GM21528 (cell line): Measurements from ENCODE around the gene INO80C.
"Not testable (repeated sequence)": the region's sequence is repeated elsewhere in the genome, so short reads cannot be mapped to it uniquely, and the experiment has no call there.

Experiments
- ATAC-seq: cut with Tn5 transposase; IDR thresholded peaks from one replicate; pipeline ENCODE4 v1.9.1; 2021; ENCODE audit warnings: mild to moderate bottlenecking, moderate library complexity; ENCODE audit not compliant: unreplicated experiment, low FRiP score

The INO80C gene

DNA sequence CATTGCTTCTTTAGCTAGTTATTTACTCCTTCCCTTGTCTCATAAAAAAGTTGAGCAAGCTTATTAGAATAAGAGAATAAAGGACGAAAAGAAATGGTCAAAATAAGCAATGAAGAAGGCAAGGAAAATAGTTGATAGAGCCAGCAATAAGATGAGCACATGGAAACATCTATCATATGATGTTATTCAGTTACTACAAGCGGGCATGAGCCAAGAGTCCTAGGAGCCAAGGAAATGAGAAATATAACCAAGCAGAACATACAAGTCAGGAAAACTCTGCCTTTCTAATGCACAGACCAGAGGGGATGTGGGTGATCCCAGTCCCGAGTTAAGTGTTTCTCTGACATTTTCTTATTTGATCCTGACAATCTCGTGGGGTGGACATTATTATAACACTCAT is 33.9 kb downstream of the INO80C start:
- no peak for ATAC-seq

DNA sequence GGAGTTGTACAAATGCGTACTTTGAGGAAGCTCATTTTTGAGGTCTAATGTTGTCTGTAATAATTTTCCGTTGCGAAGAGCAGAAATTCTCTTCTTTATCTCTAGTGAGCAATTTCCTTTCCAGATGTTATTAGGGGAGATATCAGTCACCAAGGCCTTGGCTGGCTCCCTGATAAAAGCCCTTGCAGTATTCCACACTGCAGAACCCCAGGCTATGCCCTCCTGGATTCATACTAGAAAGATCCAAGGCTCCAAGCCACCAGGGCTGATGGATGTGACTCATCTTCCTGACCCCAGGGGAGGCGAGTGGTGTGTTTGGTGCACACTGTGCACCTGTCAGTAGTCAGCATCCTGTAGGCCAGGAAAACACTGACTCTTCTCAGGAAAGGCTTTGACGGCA is 34.7 kb downstream of the INO80C start:
- no peak for ATAC-seq

DNA sequence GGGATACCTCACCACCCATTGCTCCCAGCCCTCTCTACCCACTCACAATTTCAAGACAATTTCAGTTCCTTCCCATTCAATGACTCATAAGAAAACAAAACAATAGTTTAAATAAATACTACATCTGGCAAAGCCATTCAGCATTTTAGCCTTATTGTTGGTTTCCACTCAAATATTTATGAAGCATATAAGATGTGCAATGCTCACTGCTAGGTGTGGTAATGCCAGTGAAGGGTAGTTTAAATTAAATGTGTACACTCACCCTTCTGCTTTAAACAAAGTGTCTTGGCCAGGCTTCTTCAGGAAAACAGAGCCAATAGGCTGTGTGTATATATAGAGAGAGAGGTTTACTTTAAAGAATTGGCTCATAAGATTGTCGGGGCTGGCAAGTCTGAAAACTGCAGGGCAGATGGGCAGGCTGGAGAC is 37.0 kb downstream of the INO80C start:
- no peak for ATAC-seq

DNA sequence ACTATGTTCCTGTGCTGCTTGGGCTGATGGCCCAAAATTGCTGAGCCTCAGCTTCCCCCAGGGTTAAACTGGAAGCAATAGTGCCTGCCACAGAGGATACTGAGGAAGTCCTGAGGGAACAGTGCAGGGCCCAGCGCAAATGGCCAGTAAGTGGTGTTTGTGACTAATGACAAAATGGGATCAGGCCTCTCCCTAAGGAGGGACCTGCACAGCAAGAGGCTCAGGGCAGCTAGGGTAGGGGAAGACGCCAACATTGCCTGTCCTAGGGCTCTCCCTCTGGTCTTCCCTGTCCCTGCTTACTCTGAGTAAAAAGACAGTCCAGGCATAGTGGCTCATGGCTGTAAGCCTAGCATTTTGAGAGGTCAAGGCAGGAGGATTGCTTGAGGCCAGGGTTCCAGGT is 37.8 kb downstream of the INO80C start:
- no peak for ATAC-seq

DNA sequence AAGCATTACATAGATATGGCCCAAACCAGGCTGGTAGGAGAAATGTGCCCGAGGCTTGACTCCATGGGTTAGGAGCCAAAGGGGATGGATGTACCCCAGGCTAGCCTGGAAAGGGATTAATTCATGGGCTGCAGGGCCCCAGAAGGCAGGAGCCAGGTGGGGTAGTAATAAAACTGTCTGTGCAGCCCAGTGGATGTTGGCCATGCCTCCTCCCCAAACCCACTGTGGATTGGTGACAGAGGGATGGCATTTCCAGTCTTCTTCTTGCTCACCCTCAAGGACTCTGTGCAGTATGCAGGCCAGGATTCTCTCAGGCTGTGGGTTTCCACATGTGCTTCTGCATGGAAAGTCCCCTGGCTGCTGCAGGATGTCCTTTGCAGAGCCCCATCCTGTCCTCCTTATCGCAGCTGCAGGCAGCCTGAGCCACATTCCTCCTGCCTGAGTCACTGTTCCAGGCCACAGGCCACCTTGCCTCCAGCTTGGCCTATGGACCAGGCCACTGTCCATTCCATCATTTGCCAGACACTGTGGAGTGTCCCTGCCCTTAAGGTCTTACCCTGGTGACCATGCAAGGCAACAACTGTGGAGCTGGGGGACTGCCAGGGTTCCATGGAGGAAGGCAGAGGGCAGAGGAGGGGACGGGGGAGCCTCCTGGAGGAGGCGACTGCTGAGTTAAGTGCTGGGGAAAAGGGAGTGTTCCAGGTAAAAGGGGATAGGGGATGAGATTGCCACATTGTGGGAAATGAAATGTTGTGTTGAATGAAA is 38.9 kb downstream of the INO80C start:
- no peak for ATAC-seq

DNA sequence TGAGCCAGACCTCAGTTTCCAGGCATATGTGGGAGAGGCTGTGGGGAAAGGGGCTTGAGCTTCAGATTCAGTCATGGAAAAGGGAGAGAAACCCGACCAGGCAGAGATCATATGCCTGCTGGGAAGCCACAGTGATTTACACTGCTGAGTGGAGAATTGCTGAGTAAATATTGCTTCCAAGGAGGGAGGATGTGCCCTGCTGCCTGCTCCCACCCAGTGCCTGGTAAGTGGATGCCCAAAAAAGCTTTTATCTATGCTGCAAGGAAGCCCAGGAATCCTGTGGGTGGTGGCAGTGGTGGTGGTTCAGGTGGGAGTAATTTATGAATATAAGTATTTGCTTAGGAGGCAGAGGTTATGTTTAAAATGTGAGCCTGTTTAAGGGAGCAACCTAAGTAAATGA is 39.5 kb downstream of the INO80C start:
- ATAC-seq: no peak

DNA sequence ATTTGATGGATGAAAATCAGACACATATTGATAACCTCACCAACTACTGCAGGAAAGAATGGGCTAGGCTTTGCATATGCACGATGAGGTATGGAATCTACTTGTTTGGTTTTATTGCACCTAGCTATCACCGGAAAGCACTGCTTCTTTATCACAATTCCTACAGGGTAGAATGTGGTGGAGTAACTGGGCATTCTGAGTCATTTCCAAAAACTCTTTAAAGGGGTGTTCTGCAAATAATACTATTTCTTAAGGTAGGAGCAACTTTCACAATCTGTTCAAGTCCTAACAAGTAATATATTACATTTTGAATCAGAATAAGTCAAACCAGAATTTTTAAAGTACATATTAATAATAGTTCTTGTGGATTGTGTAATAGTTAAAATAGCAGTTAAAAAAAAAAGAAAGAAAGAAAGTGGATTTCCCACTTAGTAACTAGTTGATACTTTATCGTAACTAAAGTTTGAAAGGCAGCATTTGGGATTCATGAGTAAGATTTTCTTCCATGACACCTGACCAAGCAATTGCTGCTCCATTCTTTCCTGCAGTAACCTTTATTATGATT is 40.5 kb downstream of the INO80C start:
- no peak for ATAC-seq

DNA sequence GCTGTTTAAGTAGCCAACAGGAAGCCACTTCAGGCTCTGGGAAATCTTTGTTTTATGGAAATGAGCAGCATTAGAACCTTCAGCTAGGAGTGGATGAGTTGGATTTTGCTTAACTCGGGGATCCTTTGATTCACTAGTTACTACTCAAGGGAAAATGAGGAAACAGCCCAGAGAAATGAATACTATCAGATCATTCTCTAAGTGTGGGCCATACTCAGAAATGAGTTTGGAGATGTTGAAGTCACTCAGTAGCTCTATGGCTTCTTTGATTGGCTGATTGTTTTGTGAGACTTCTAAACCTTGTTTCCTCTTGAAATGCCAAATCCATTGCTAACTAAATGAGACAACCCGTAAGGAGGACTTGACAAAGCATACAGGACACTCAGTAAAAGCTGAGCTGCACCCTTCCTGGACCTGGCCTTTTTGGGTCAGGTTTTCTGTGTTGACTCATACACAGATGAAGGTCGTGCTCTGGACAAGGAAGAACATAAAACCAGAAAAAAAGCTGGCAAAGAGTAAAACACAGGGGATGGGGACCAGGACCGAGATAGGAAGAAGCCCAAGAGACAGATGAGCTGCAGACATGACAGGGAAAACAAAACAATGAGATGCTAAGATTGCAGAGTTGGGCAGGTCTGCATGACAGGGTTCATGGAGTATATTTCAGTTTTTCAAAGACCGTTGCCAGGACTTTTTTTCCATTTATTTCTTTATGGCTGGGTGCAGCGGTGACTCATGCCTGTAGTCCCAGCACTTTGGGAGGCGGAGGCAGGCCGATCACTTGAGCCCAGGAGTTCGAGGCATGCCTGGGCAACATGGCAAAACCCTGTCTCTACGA is 41.6 kb downstream of the INO80C start:
- ATAC-seq: no peak

DNA sequence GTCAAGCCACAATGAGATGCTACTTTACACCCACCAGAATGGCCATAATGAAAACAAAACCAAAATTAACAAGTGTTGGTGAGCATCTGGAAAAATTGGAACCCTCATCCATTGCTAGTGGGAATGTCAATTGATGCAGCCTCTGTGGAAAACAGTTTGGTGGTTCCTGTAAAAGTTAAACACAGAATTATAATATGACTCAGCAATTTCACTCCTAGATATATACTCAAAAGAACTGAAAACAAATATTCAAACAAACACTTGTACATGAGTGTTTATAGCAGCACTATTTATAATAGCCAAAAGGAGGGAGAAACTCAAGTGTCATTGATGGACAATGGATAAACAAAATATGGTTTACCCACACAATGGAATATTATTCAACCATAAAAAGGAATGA is 43.0 kb downstream of the INO80C start:
- no peak for ATAC-seq

DNA sequence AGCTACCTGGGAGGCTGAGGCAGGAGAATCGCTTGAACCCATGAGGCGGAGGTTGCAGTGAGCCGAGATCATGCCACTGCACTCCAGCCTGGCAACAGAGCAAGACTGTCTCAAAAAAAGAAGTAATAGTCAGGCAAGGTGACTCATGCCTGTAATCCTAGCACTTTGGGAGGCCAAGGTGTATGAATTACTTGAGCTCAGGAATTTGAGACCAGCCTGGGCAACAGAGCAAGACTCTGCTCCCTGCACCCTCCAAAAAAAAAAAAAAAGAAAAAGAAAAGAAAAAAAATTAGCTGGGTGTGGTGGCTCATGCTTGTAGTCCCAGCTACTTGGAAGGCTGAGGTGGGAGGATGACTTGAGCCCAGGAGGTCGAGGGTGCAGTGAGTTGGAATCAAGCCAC is 44.7 kb downstream of the INO80C start:
- not testable (repeated sequence) for ATAC-seq

DNA sequence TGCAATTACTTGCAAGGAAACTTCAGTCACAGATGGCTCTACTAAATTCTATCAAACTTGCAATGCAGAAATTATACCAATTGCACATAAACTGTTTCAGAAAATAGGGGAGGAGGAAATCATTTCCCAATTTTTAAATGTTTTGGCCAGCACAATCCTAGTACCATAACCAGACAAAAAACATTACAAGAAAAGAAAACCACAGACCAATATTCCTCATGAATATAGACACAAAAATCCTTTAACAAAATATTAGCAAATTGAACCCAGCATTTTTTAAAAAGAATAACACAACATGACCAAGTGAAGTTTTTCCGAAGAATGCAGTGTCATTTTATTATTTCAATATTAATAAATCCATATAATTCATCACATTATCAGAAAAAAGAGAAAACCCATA is 45.8 kb downstream of the INO80C start:
- no peak for ATAC-seq

DNA sequence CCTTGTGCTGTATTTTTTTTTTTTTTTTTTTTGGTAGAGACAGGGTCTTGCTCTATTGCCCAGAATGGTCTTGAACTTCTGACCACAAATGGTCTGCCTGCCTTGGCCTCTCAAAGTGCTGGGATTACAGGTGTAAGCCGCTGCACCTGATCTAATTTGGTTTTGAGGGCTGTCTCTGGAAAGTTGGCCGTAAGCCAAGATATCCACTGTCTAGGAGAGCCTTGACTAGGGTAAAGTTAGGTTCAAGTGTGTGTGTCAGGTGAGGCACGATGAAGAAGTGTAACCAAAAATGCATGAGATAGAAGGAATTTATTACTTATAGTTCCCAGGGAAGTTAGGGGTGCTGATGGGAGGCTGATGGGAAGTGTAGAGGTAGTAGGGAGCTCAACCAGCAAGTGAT is 46.7 kb downstream of the INO80C start:
- no peak for ATAC-seq

DNA sequence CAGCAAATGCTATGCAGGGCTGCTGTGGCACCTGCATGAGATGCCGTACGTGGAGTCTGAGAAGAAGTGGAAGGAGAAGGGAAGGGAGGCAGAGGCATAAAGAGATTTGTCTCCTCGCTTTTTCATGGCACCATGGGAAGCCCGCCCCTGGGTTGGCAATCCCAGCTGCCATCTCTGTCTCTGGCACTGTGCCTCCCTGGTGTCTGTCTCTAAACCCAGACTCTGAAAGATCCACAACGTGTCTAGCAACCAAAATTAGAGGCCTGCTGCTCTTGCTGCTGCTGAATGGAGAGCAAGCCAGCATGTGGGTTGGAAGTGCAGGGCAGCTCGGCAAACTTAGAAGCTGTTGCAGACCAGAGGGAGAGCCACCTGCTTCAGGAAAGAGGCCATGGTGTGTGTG is 53.1 kb downstream of the INO80C start:
- ATAC-seq: no peak

DNA sequence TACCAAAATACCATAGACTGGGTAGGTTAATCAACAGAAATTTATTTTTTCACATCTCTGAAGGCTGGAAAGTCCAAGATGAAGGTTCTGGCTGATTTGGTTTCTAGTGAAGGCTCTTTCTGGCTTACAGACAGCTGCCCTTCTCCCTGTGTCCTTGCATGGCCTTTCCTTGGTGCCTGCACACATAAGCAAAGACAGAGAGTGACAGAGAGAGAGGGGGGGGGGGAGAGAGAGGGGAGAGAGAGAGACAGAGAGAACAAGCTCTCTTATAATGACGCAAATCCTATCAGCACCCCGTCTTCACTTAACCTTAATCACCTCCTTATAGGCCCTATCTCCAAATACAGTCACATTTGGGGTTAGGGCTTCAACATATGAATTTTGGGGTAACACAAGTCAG is 53.9 kb downstream of the INO80C start:
- ATAC-seq: no peak

DNA sequence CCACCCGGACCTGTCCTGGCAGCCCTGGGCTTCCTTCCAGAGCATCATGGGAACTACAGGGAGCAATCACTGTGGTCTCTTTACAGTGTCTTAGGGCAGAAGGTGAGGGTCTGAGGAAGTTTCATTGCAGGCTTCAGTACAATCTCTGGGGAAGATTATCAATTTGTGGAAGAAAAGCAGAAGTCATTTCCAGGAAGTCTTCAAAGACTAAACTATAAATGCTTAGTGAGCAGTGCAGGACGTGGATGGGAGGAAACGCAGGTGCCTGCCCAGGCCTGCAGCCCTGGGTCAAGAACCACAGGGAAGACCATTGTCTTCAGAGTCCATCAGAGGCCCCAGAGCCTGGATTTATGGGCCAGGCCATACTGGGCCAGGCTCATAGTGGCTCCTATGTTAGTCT is 54.3 kb downstream of the INO80C start:
- no peak for ATAC-seq

DNA sequence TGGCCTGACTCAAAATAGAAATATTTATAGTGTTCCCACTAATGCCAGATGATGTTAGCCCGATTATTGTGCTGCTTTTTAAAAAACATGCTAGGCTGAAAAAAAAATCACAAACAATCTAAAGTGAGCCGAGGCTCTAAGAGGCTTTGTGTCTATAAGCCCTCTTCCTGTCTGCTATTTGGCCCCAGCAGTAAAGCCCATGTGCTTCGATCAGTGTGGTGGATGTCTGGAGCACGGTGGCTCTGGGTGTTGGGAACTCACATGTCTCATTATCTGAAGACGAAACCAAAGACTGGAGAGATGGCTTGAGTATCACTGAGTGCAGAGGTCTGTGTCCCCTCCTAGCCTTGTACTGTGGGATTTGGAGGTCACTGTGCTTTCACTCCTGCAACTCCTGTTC is 55.1 kb downstream of the INO80C start:
- no peak for ATAC-seq

DNA sequence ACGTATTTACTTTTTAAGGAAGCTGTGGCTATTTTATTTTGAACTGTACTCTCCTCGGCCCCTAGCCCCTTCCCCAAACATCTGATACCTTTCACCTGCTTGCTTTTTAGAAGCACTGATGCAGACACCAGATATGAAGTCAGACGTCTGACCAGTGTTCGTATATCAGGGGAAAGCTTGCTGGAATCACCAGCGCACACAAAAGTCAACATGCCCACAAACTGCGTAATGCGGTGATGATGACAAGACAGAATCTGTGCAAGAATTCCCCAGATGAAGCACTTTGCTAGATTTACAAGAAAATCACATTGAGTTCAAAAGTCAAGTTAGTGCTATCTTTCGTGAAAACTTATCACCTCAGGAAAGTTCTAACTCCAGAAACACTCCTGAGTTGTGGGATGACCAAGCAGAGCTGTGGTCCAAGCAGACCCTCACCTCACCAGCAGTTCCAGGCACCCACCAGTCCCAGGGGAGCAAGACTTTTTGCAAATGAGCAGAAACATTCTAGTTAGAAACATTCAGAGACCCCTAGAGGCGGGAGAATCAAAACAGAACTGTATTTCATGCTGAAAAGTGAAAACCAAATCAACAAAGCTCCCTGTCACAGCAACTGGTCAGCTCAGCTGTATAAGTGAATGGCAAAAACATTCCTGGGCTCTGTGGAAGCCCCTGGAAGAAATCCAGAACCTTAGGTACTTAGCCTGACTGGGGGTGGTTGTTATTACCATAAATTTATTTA is 55.7 kb downstream of the INO80C start:
- ATAC-seq: no peak

DNA sequence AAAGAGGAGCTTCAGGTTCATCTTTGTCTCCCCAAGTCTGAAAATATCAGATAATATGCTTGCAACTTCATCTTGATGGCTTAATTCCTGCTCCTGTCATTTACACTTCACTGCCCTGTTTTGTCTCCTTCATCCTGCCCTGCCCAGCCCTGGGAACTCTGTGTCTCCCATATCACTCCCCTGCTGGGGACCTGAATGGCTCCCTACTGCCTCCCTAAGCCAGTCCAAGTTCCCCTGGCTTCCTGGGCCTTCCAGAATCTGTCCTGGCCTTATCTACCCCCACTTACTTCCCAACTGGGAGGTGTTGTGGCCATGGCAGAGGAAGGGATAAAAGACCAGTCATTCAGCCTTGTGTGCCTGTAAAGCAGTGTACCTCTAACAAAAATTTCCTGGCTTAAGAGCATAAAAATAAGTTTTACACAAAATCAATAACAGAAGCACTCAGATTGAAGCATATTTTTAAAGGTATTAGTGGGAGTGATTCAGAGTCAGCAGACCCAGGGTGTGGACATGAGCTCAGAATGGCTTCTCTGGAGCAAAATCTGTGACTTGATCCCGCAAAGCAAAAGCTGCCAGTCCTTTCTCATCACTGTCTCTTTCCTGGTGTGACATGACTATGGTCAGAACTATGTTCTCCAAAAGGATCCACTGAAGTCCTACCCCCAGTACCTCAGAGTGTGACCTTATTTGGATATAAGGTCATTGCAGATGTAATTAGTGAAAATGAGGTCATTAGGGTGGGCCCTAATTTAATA is 59.1 kb downstream of the INO80C start:
- no peak for ATAC-seq

DNA sequence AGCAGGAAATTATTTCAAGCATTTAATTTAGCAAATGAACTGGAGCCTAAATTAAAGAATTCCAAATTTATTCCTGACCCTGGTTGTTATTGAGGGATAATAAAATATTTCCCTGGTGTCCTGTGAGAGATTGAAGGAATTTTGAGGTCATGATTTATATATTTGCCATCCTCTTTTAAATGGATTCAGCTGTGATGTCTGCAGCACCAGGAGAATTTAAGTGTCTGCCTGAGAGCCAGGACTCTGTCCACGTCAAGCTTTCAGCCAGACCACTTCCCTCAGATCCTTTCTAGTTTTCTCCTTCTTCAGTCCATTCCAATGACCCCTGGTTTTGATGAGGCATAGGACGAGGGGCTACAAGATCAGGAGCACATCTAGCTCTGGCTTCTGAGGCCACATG is 59.9 kb downstream of the INO80C start:
- no peak for ATAC-seq

DNA sequence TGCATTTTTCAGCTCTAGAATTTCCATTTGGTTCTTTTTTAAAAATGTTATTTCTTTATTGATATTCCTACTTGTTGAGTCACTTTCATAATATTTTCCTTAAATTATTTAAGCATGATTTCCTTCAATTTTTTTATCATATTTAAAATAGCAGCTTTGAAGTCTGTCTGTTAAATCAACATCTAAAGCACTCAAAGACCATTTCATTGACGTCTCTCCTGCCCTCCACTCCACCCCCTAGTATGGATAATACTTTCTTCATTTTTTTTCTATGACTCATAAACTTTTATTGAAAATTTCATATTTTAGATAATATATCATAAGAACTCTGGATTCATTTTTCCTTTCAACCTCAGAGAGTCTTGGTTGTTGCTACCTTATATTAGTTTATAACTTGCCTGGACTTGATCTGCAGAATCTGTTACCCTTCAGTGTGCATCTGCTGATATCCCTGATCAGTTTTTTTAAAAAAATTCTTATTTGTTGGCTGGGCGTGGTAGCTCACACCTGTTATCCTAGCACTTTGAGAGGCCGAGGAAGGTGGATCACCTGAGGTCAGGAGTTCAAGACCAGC is 61.6 kb downstream of the INO80C start:
- no peak for ATAC-seq
